Occipital lobe (tissue), 2 donors: ENCODE results near the gene USP4. TPM values are rescaled to one million over a fixed set of nuclear protein-coding genes. Genes with fewer than 3 reads are reported as not detected.
"Not testable (repeated sequence)": the region's sequence is repeated elsewhere in the genome, so short reads cannot be mapped to it uniquely, and the experiment has no call there.

Source experiments
- DNase-seq: peaks from one replicate; lab custom pipeline; 2025; lab: John Stamatoyannopoulos, UW
- total RNA-seq: library from RNA; depleted of rRNA; stranded (reverse); fragments of >200 nt; gene quantifications from one replicate; pipeline ENCODE4 v1.2.3, GENCODE V29; 2014

USP4 gene, protein sequence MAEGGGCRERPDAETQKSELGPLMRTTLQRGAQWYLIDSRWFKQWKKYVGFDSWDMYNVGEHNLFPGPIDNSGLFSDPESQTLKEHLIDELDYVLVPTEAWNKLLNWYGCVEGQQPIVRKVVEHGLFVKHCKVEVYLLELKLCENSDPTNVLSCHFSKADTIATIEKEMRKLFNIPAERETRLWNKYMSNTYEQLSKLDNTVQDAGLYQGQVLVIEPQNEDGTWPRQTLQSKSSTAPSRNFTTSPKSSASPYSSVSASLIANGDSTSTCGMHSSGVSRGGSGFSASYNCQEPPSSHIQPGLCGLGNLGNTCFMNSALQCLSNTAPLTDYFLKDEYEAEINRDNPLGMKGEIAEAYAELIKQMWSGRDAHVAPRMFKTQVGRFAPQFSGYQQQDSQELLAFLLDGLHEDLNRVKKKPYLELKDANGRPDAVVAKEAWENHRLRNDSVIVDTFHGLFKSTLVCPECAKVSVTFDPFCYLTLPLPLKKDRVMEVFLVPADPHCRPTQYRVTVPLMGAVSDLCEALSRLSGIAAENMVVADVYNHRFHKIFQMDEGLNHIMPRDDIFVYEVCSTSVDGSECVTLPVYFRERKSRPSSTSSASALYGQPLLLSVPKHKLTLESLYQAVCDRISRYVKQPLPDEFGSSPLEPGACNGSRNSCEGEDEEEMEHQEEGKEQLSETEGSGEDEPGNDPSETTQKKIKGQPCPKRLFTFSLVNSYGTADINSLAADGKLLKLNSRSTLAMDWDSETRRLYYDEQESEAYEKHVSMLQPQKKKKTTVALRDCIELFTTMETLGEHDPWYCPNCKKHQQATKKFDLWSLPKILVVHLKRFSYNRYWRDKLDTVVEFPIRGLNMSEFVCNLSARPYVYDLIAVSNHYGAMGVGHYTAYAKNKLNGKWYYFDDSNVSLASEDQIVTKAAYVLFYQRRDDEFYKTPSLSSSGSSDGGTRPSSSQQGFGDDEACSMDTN
- total RNA-seq: 22.9 TPM

GRCh38 chr3:49339941-49340800, at the start of gene USP4:
Gene USP4, minus strand, starts transcription at chr3:49340053. Its CDS starts 29 bp downstream, at chr3:49340024.
- peak; percentile 84 for DNase-seq

DNA sequence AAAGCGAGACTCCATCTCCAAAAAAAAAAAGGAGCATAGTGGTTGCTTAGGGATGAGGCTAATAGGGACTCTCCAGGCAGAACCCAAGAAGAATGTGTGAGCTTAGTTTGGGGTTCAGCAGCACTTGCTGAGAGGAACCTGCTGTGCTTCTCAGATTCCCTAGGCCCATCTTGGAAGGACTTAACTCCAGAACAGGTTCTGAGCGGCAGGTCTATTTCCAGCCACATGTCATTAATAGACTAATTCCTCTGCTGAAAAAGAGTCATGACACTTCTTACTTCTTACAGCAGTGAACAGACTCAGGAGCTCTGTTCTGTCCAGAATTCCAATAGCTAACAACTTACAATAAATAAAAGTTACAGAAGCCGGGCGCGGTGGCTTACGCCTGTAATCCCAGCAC, 49.4 kb upstream of the USP4 start:
- DNase-seq: no peak

- DNase-seq: no peak
Observed at GRCh38 chr3:49388289-49388820, 48.5 kb upstream of the USP4 start.

DNA sequence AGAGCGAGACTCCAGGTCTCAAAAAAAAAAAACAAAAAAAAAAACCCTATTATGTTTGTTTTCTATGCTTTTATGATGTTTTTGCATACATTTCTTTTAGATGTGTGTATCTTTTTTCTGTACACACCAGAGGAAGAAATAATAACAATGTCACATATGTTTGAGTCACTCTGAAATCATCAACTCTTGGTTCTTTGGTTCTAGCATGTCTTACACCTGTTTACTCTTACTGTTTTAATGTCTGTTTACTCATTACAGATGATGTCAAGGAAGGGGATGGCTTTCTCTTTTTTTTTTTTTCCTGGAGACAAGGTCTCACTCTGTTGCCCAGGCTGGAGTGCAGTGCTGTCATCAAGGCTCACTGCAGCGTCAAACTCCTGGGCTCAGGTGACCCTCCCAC, 47.9 kb upstream of the USP4 start:
- no peak for DNase-seq

GRCh38 chr3:49386056-49386756, 46.4 kb upstream of the USP4 start:
- DNase-seq: no peak

DNA sequence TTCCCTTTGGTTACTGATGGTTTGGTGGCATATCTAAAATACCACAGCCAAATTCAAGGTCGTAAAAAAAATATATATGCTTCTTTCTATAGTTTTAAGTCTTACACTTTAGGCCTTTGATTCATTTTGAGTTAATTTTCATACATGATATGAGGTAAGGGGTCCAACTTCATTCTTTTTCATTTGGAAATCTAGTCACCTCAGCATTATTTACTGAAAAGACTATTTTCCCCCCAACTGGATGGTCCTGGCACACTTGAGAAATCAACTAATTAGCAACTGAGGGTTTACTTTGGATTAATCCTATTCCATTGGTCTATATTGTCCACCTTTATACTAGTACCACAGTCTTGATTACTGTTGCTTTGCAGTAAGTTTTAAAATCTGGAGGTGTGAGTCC, 45.8 kb upstream of the USP4 start:
- no peak for DNase-seq

DNA sequence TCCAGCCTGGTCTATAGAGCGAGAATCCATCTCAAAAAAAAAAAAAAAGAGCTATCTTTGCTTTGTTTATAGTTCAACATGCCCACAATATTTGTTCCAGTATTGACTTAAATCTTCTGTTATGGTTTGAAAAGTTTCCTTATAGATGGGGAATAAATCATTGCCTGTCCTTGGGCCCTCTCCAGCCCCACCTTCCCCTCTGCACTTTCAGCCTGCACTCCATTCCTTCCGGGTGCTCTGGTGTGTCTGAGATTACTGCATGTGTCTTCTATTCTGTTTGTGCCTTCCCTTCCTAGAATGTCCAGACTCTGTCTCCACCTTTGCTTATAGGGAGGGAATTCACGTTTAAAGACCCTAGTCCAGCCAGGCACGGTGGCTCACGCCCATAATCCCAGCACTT, 43.5 kb upstream of the USP4 start:
- no peak for DNase-seq

DNA sequence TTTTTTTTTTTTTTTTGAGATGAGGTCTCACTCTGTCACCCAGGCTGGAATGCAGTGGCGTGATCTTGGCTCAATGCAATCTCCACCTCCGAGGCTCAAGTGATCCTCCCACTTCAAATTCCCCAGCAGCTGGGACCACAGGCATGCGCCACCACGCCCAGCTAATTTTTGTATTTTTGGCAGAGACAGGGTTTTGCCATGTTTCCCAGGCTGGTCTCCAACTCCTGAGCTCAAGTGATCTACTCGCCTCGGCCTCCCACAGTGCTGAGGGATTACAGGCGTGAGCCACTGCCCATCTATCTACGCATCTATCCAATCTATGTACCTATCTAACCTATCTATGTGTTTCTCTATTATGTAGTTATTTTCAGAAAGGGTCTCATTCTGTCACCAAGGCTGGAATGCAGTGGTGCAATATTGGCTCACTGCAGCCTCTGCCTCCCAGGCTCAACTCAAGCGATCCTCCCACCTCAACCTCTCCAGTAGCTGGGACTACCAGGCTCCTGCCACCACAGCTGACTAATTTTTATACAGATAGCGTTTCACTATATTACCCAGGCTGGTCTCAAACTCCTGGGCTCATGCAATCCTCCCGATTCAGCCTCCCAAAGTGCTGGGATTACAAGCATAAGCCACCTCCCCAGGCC, 38.5 kb upstream of the USP4 start:
- no peak for DNase-seq

- DNase-seq: no peak
Observed at GRCh38 chr3:49377483-49377882, 37.6 kb upstream of the USP4 start.

- no peak for DNase-seq
Observed at GRCh38 chr3:49371946-49372345, 32.1 kb upstream of the USP4 start.

DNA sequence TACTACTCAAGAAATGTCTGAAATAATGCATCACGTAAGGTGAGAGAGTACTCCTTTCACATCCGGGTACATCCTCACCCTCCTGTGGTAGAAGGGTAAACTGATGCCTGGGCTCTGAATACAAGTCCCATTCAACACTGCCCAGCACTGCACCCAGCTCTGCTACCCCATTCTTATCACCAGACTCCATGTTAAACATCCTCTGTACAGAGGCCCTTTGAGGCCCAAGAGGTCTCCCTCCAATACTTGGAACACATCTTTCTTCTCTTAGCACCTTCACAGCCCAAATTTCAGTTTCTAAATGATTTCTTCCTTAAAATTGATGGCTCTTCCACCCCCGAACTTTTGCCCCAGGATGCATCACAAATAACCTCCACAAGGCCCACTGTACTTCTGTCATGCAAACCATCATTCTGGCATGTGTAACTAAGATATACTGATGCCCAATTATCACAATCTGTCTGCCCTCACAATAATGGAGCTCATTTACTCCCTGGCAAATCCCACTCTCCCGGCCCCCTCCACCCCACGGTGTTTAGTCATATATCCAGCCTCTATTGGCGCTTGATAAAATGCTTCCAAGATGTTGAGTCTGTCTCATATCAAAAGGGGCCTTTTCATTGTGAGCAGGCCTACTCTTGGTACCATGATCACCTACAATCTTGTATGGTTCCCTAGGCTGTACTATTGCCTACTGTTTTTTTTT, 30.9 kb upstream of the USP4 start:
- no peak for DNase-seq

DNA sequence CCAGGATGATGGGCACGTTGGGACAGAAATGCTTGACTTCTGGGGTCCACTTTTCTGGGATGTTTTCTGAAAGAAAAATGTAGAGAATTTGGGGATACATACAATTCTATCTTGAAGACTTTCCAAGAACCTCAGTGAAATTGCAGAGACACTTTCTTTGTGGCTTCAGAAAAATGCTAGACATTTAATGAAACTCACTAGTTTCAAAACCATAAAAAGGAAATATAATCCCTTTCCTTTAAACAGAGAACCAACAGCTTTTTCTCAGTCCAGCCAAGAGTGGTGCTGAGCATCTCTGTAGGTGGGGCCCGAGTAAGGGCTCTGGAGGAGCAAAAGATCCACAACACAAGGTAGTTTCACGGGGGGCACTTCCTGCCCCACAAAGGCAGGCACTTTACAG, 22.7 kb upstream of the USP4 start:
- no peak for DNase-seq

DNA sequence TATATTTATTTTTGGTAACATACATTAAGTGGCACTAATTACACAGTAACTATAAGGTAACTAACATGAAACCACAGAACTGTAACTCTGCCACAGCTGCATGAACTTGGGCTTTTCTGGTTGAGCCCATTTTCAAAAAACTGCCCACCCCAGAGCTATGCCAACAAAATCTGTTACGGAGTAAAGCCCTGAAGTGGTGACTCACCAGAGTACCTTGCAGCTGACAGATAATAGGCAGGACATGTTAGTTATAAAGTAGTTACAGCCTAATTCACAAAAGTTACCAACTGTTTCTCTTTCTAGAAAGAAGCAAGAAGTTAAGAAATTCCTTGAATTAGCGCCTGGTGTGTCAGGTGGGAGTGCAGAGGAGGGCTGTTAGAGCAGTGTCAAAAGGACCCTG, 19.8 kb upstream of the USP4 start:
- no peak for DNase-seq

GRCh38 chr3:49358884-49359225, 19.0 kb upstream of the USP4 start:
- no peak for DNase-seq

DNA sequence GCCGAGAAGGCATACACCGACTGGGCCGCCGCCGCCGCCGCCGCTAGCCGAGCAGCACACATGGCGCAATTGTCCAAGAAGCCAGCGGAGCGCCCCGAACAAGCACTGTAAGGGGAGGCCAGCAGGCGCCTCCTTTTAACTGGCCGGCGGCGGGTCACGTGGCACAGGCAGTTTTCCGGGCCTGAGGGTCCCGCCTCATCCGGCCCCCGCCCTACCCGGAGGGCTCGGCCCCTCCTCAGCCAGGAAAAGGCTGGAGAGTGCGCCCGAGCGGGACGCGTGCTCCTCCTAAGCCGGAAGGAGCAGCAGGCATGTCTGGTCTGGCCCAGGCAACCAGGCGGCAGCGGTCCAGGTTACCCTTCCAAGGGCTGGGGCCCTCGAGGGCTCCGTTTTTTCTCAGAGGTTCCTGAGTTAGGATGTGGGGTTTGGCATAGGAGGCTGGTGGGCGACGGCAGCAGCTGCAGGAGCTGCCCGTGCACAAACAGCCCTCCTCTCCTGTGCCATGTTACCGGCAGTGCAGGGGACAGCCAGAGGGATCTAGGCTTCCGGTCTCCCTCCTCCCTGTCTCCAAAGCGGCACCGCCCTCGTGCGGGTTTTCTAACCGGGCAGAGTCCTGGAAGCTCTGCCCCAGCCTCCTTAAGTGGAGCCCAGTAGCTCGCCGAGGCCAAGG, 18.5 kb upstream of the USP4 start, which contains the start of gene GPX1:
Gene GPX1 (minus strand): TSS at position 137 of the 667 bp plus-strand sequence. CDS start 75 bp downstream, at position 62.
- peak; percentile 89 for DNase-seq

- DNase-seq: not testable (repeated sequence)
Observed at GRCh38 chr3:49357443-49358216, 17.8 kb upstream of the USP4 start.

DNA sequence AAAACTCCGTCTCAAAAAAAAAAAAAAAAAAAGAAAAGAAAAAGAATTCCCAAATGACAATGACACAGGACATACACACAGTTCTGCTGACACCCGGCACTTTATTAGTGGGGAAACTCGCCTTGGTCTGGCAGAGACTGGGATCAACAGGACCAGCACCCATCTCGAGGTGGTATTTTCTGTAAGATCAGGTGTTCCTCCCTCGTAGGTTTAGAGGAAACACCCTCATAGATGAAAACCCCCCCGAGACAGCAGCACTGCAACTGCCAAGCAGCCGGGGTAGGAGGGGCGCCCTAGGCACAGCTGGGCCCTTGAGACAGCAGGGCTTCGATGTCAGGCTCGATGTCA, 17.2 kb upstream of the USP4 start:
- DNase-seq: not testable (repeated sequence)

GRCh38 chr3:49352890-49353421, 13.1 kb upstream of the USP4 start:
- no peak for DNase-seq
